HG02884 (cell line): ENCODE results near the gene SLC25A27.
A peak's percentile ranks its signal among the peaks of the same experiment; 100 is the strongest.
"Not testable (repeated sequence)": the region's sequence is repeated elsewhere in the genome, so short reads cannot be mapped to it uniquely, and the experiment has no call there.

Experiments used
- ATAC-seq: cut with Tn5 transposase; IDR thresholded peaks from one replicate; pipeline ENCODE4 v1.9.1; 2021; ENCODE audit warnings: mild to moderate bottlenecking, moderate library complexity; ENCODE audit not compliant: unreplicated experiment

SLC25A27 gene, protein sequence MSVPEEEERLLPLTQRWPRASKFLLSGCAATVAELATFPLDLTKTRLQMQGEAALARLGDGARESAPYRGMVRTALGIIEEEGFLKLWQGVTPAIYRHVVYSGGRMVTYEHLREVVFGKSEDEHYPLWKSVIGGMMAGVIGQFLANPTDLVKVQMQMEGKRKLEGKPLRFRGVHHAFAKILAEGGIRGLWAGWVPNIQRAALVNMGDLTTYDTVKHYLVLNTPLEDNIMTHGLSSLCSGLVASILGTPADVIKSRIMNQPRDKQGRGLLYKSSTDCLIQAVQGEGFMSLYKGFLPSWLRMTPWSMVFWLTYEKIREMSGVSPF

DNA sequence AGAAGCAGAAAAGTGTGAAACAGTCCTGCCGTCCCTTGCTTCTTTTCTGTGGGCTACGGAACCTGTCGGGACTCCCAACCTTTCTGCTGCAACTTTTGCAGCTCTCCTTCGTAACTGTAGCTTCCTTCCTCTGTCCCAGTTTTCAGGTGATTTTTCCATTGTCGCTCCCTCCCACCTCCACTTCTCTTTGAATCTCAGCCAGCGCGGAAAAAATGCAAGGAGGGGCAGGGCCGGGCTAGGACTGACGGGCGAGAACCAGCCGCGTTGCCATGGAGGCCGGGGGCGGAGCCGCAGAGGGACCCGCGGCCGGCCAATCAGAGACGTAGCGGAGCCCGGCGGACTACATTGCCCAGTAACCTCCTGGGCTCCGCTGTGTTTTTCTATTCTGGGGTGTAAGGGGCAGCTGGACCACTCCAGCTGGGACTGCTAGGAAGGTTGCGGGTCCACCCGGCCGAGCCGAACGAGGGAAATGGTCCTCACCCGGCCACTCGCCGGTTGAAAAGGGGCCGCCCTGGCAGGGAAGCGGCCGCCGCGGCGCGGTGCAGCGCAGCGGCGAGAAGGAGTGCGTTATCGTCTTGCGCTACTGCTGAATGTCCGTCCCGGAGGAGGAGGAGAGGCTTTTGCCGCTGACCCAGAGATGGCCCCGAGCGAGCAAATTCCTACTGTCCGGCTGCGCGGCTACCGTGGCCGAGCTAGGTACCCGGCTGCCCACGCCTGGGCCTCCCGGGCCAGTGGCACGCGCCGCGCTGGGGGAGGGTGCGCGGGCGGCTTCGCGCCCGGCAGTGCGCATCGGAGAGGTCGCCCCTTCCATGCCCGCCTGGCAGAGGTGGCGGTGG lies at the start of gene SLC25A27, which contains the start of gene CYP39A1:
TSS of gene SLC25A27 (plus strand) at position 373 of the 836 bp plus-strand sequence. CDS start at position 591, 218 bp downstream.
TSS of gene CYP39A1 (minus strand) at position 216 of the 836 bp plus-strand sequence. CDS start 236 bp downstream, outside the sequence.
- ATAC-seq: peak; percentile 100

DNA sequence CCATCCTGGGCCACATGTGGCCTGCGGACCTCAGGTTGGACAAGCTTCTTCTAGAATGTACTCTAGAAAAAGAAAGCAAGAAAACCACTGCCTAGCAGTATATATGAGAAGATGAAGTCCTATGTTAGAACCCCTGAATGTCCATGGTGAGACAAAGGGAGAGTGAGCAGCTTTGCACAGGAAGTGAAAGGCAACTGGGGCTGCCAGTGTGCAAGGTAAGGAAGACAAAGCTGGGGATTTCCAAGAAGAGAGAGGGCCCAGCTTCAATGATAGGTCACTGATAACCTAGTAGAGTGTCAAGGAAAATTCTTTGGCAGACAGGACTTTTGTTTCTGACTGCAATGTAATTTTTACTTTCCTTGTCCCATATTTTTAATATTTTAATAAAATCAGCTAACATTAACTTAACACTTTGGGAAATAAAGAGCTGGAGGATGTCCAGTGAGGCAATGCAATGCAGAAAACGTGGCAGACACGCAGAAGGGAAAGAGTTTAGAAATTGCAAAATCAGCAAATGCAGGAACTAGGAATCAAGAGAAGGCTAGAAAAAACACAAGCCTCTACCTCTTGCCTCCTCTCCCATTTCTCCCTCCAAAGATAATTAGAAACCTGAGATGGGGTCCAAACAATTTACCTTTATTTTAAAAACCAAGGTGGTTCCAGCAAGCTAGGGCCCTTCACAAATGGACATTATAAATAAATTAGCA lies 47.5 kb upstream of the SLC25A27 start:
- ATAC-seq: no peak

DNA sequence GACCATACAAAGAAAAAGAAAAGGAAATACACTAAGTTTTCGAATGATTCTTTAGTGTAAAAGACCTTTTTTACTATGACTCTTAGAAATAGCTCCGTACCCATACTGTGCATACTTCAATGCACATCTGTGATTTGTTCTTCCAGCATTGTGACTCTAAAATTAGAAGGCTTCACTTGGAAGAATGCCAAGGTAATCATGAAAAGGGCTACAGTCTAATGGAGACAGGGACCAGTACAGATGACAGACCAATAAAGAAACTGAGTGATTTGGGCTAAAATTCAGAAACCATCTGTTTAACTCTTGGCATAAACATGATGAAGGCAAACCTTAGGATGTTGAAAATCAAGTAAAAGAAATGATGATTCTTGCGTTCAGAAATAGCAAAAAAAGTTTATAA lies 46.4 kb upstream of the SLC25A27 start:
- ATAC-seq: no peak

DNA sequence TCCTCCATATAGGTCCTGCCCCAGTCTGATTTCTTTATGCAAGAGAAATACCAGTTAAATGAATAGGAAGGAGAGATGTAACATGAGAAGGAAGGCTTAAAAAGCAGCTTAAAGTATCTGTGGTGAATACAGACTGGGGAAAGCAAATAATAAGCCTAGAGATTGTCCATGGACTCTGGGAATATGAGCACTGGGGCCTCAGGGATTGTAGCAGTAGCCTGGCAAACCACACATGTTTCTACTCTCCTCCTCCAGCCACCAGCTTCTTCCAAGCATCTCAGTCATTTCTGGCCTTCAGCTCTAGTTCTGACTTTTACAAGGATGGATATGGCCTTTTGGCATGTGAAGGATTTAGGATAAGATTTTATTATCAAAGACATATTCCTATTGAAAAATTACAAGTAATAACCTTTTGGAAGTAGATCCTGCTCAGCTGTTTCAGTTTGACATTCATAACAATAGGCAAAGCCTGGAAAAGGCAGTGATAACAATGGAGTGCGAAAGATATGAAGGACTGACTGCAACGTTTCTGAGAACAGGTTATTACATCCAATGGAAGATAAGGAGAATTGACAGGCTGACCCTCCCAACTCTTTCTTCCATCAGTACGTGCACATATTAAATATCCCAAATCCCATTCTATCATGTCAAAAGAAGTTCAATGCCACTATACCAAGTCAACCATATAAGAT lies 41.8 kb upstream of the SLC25A27 start:
- ATAC-seq: no peak

DNA sequence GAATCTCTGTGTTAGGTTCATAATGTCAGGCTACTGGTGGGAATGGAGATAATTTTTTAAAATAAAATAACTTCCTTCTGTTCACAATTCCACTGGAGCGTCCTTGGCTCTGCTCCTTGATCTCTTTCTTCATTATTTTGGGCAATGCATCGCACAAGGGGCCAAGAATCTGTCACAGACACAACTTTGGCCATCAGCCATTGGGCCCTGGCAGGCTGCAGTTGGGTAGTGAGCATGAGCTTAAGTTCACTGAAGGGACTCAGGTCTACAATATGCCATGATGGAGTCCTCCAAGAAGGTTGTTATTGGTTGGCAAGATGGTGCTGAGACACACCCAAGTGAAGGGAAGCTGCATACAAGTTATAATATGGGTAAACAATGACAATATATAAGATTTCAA lies 40.1 kb upstream of the SLC25A27 start:
- ATAC-seq: no peak

DNA sequence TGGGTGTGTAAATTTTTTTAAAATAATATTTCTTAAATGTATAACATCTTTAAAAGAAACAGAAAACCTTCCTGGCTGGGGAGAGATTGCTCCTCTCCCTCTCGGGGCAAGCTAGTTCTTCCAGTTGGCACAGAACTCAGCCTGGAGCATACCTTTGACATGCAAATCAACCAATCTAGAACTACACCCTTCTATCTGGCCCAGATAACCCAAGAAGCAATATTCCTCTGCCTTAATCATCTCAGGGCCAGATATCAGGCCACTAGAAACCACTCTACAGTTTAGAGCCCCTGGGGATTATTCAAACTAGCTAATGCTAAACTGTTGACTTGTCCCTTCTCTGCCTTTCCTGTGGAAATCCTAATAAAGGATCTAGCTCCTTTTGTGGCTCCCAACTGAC lies 34.0 kb upstream of the SLC25A27 start:
- ATAC-seq: no peak

DNA sequence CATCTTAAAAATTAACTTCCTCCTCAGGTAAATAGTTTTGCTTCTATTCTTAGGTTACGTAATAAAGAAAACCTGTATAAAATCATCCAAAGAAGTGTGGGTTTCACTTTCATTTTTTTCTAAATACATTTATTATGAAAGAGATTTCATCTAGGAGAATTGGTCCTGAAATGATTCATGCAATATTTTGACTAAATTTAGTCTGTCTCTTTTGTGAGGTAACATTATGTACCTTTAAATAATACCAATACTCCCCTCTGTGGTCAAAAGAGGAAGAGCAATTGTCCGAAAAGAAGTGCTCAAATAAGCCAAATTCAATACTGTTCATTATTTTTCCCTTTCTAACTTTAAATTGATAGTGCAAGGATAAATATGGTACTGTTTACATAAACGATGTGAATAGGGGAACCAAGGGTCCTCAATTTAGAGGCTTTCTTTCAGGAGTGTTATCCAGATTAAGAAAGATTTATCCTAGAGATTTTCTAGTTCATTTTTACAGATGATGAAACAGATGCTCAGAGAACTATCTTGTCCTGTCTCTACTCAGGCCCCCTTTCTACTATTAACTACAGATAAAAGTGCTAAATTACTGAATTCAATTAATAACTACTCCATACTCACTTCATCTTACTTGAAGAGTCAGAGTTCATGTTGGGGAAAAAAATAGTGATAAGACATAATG lies 26.4 kb upstream of the SLC25A27 start:
- ATAC-seq: peak; percentile 88

DNA sequence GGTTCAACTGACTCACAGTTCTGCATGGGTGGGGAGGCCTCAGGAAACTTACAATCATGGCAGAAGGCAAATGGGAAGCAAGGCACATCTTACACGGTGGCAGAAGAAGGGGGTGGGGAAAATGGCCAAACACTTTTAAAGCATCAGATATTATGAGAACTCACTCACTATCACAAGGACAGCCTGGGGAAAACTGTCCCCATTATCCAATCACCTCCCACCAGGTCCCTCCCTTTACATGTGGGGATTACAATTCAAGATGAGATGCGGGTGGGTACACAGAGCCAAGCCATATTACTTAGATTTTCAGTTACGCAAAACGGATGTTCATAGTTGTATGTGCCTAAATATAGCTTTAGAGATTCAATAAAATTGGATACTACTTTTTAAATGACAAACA lies 25.8 kb upstream of the SLC25A27 start:
- no peak for ATAC-seq

DNA sequence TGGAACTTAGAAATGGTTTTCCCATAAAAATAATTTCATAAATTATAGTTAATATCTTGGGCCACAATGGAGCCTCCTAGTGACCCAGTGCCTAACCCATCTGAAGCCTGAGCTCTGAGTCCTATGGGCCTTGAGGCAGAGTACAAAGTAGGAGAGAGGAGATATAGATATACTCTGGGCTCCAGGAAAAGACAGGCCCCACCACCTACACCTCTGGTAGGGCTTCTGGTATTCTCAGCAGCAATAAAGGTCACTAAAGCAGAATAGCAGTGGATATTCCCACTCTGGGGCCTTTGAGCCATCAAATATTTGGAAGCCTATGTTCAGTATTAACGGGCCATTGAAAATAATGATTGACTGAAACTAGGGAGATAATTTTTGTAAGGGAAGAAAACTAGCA lies 24.3 kb upstream of the SLC25A27 start:
- no peak for ATAC-seq

DNA sequence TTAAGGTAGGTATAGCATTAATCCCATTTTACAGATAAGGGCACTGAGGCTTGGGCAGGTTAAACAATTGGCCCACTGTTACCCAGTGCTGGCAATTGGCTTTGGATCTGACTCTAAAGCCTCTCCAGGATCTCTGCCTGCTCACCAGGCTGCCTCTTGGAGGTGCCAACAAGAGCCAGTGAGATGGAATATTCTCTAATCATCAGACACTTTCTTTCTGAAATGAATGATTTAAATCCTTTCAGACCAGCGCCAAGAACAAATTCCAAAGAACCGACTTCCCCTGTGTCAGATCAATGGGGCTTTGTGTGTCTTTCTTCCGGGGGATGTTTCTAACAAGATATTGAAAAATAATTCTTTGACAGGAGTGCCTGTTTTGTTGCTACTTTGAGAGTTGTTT lies 23.8 kb upstream of the SLC25A27 start:
- ATAC-seq: no peak

DNA sequence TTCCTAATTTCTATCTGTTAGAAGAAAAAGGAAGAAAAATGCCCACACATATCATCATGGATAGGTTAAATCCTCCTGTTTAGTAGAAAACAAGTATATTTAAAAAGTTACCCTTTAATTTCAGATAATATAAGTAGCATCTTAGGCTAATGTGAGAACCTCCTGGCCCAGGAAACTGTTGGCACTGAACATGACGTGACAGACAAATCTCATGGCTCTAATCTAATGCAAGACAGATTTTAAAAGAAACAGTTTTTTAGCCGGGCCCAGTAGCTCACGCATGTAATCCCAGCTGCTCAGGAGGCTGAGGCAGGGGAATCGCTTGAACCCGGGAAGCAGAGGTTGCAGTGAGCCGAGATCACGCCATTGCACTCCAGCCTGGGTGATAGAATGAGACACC lies 23.1 kb upstream of the SLC25A27 start:
- ATAC-seq: no peak

DNA sequence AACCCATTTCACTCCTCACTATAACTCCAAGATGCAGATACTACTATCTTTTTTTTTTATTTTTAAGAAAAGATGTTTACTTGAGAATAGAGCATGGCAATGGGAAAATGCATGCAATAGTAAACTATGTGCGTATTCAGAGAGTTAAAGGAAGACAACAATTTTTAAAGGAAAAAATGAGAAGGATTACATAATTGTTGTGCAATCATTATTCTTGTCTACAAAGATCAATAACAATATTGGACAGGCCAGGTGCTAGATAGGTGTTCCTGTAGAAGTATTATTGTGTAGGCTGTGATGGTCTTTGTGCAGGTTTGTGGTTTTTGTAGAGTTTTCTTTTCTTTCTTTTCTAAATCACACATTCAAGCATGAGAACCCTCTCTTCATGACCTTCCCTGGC lies 20.7 kb upstream of the SLC25A27 start:
- no peak for ATAC-seq

DNA sequence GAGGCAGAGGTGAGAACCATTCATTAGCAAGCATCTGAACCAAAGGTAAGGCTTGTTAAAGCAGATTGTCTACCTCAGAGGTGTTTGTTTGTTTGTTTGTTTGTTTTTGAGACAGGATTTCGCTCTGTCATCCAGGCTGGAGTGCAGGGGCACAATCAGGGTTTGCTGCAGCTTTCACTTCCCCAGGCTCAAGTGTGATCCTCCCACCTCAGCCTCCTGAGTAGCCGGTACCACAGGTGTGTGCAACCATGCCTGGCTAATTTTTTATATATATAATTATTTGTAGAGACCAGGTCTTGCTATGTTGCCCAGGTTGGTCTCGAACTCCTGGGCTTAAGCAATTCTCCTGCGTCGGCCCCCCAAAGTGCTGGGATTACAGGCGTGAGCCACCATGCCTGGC lies 17.3 kb upstream of the SLC25A27 start:
- no peak for ATAC-seq

DNA sequence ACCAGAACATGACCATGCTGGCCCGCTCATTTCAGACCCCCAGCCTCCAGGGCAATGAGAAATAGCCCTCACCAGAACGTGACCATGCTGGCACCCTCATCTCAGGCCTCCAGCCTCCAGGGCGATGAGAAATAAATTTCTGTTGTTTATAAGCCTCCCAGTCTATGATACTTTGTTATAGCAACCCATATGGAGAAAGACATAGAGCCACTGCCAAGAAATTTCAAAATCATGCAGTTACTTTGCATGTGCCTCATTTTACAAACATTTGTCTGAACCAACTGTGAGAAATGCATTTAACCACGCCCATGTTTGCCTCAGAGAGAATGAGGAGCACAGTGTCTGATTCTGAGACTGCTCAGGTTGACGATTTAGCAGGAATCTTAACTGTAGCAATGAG lies 15.6 kb upstream of the SLC25A27 start:
- ATAC-seq: no peak

DNA sequence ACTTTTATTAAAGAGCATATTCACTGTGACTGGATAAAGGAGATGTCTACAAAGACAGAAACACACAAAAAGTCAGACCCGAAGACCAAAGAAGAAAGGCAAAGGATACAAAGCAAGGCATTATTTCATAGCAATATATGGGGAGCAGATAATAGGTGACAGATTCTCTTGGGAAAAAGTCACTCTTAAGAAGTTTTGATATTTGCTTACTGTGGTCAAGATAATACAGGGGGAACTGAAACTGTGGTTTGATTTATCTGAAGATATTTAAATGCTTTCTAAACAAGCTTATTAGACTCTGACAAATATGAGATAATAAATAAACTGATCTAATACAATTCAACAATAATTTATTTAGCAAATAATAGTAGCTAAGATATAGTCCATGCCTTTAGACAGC lies 14.8 kb upstream of the SLC25A27 start:
- no peak for ATAC-seq

DNA sequence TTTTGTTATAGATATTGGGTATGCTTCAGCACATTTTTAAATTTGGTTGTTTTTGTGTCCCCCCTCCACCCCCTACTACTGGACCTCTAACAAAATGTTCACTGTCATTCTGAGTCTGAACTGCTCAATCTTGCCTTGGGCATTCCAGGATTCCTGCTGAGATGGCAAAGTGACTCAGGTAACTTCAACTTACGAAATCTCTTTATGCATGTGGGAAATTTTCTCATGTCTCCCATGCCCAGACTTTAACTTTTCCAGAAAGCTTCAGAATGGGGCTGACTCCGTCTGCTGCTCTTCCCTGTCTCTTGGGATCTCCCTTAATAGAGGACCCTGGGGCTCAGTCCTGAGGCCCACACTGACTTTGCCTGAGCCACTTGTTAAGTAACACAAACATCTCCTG lies 14.1 kb upstream of the SLC25A27 start:
- ATAC-seq: no peak

DNA sequence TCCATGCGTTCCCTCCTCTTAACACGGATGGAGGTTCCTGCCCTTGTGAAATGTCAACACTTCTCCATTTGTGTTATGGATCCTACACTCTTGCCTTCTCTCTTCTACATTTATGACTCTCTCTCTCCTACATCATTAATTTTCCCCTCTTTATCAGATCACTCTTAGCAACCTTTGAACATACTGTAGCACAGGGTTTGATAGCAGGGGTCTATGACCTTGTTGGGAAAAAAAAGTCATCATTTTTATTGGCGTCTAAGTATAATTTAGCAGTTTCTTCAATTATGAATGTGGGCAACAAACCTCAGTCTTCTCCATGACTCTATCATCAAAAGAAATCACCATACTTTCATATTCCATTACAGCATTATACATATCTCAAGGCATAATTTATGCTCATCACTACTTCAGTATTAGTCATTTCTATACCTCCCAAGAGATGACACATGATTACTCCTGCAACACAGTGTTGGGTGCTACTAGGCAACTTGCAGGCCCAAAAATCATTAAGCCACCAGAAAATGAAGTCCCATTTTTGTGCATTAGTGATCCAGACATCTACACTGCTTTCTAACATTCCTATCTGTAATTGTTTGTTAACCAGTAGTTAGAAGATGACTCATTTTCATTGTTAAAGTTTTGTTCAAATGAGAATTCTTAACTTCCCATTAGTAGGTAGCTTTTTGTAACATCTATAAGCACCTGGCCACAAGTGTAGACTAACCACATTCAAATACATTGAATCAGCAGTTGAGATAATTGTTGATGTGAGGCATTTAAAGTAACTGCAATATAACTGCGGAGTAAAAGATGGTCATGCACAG lies 9.6 kb upstream of the SLC25A27 start:
- no peak for ATAC-seq

DNA sequence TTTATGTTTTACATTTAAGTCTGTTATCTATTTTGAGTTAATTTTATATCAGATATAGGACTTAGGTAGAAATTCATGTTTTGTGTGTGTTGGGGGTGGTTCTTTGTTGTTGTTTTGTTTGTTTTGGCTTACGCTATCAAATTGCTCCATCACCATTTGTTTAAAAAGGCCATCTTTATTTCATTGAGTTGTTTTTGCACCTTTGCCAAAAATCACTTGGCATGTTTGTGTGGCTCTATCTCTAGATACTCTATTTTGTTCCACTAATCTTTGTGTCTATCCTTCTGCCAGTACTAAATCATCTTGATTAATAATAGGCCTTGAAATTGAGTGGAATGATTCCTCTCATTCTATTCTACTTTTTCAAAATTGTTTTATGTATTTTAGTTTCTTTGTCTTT lies 7.5 kb upstream of the SLC25A27 start:
- no peak for ATAC-seq

DNA sequence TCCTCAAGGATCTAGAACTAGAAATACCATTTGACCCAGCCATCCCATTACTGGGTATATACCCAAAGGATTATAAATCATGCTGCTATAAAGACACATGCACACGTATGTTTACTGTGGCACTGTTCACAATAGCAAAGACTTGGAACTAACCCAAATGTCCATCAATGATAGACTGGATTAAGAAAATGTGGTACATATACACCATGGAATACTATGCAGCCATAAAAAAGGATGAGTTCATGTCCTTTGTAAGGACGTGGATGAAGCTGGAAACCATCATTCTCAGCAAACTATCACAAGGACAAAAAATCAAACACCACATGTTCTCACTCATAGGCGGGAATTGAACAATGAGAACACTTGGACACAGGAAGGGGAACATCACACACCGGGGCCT lies 4.7 kb upstream of the SLC25A27 start:
- ATAC-seq: not testable (repeated sequence)
